ENCODE data around the gene MTG1.

- TF ChIP-seq POLR2A (IDR thresholded peaks at IDR 0.05) = no peak
- TF ChIP-seq CTCF (IDR thresholded peaks at IDR 0.05) = no peak
Observed at GRCh38 chr10:133390597-133391248, 3.2 kb upstream of the MTG1 start.
